ENCODE data around the gene SYT11. TPM values are rescaled to one million over a fixed set of nuclear protein-coding genes. Genes with fewer than 3 reads are reported as not detected.

SYT11 gene
- total and polyA plus RNA-seq, 9 of the 15 experiments (the other 6 are each of a cell fraction or from before 2014, with no cell fraction given) = 0.05 to 0.18 (median 0.11) TPM

GRCh38 chr1:155893389-155894142, 34.2 kb downstream of the SYT11 start (continued):
- TF ChIP-seq REST (IDR thresholded peaks at IDR 0.05; ENCODE audit: borderline replicate concordance) (peak; percentile 32; the same call in 1 of the 2 replicates), REST (CRISPR knock-in tag; IDR thresholded peaks at IDR 0.05; ENCODE audit: low read depth) (no peak), WHSC1 (IDR thresholded peaks at IDR 0.05; ENCODE audit: low read length) (no peak), ZNF384 (IDR thresholded peaks at IDR 0.05; ENCODE audit: low read depth, low read length) (0 out of 2 replicates have a peak, but pooled peaks have one; percentile 18), CEBPB (tag; IDR thresholded peaks at IDR 0.05) (peak; percentile 76), RBM15 (IDR thresholded peaks at IDR 0.05; ENCODE audit: insufficient read depth, low read length) (no peak), ZNF766 (CRISPR knock-in tag; conservative IDR thresholded peaks at IDR 0.05) (no peak), TBL1XR1 (IDR thresholded peaks at IDR 0.05; ENCODE audit: low read length in 2 of 2) (no peak), ZNF589 (CRISPR knock-in tag; IDR thresholded peaks at IDR 0.05; ENCODE audit: low read depth) (0 out of 2 replicates have a peak, but pooled peaks have one; percentile 36), USF2 (CRISPR knock-in tag; IDR thresholded peaks at IDR 0.05) (peak; percentile 72), RNF219 (CRISPR knock-in tag; IDR thresholded peaks at IDR 0.05) (no peak), ETS1 (conservative IDR thresholded peaks at IDR 0.05; ENCODE audit: control insufficient read depth, low read depth, low read length) (no peak), CEBPG (CRISPR knock-in tag; IDR thresholded peaks at IDR 0.05) (no peak), CEBPG (tag; conservative IDR thresholded peaks at IDR 0.05 in 1 of 2, IDR thresholded peaks at IDR 0.05 in 1 of 2) (peak; percentile 21 to 61; a peak in 2 of 4 replicates), RAD51 (IDR thresholded peaks at IDR 0.05; ENCODE audit: borderline replicate concordance, low read depth) (peak; percentile 75)
